ENCODE data around the gene PLK1.
"Not testable (repeated sequence)": the region's sequence is repeated elsewhere in the genome, so short reads cannot be mapped to it uniquely, and the experiment has no call there.

The PLK1 gene

GRCh38 chr16:23678430-23679273 is at the start of gene PLK1:
PLK1 (plus strand) TSS chr16:23678889; CDS start chr16:23678933, 44 bp downstream.
- peak; percentile 63 to 65 for DNase-seq

DNA sequence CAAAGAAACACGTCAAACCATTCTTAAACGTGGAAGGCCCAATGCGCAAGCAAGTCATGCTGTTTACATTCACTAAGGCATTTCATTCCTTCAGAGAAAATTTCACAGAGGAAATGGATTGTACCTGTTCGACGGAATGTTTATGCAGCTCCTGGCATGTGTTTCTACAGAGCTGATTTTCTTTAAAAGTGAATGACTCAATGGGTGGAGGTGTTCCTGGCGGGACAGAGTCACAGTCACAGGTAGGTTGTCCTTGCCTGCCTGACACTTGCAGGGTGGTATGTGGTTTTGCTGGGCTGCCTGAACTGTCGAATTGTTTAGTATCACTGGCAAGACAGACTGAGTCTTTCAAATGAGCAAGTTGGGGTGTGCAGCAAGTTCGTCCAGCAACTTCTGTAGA is 49.2 kb upstream of the PLK1 start:
- DNase-seq: no peak

DNA sequence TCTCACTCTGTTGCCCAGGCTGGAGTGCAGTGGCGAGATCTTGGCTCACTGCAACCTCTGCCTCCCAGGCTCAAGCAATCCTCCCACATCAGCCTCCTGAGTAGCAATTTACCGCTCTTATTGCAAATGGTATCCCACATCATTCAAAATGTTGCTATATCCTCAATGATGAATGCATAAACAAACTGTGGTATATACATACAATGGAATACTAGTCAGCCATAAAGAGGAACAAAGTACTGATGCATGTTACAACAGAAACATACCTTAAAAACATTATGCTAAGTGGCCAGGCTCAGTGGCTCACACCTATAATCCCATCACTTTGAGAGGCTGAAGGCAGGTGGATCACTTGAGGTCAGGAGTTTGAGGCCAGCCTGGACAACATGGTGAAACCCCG is 46.8 kb upstream of the PLK1 start:
- not testable (repeated sequence) for DNase-seq

DNA sequence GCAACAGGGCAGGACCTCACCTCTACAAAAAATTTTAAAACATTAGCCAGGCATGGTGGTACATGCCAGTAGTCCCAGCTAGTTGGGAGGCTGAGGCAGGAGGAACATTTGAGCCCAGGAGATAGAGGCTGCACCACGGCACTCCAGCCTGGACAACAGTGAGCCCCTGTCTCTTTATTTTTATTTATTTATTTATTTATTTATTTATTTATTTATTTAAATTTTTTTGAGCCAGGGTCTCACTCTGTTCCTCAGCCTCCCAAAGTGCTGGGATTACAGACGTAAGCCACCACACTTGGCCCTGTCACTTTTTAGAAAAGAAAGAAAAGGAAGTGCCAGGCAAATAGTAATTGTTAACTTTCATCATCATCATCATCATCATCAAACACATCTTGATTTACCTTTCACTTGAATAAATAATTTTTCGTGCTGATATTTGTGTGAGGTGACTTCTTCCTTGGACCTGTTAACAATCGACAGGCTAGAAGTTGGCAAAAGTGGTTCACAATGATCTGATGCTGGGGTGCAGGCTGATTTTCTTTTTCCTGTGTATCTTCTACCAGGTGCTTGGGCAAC is 44.1 kb upstream of the PLK1 start:
- no peak for DNase-seq

DNA sequence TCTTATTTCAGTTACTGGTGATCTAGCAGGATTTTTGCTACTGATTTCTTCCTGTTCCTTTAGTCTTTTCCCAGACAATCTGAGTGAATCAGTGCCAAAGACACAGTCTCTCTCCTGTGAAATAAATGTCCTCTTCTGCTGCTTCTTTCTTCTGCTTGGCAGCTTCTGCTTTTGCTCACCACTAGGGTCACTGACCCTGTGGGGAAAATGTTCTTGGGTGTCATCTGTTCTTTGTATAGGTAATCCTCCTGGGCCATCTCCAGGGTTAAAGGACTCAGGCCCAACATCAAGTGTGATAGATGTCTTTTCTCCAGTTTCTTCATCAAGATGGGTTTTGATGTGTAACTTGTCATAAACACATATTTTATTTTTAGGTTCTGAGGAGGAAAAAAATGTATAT is 42.7 kb upstream of the PLK1 start:
- DNase-seq: peak; percentile 0 to 4

DNA sequence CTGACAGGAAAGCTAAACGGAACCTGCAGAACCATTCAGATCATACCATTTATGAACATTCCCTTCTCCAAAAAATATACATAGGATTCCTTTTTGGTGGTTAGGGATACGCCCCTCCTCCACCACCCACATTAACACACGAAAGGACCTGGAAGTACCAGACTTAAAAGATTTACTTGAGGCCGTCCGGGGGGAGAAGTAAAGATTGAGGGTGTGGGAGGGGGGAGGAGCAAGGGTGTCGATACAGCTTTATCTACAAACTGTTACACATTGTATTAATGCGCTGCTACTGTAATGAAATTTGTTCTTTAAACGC is 38.1 kb upstream of the PLK1 start:
- DNase-seq: no peak

DNA sequence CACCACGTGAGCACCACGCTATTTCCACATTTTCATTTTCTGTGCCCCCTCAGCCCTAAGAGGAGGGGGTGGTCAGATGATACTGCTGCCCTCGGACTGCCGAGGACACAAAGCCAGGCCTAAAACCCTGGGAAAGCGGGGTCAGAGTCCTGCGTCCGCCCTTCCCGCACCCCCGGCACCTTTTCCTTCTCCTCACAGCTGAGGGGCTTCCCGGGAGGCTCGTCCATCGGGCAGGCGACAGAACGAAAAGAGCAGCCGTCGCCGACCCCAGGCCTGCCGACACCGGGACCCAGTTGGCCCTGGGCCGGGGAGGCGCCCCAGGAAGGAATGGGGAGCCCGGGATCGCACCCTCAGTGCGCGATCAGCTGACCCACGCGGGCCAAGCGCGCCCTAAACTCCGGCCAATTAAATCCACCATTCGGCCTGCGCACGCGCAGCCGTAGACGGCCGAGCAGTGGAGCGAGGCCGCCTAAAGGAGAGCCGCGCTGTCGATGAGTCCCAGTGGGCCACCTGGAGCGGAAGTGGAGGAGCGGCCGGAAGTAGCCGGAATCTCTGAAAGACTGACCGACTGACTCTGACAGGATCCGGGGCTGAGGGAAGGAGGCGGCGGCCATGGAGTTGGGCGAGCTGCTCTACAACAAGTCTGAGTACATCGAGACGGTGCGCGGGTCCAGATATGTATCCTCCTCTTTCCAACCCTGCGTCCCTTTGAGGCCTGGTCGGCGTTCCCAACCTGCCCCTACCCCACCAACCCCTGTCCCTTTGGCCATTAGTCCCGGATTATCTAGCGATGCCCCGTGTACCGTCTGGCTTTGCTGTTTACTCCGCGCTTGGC is 37.5 kb upstream of the PLK1 start, which contains the start of the genes DCTN5 and PALB2:
TSS of gene DCTN5 (plus strand) at position 536 of the 835 bp plus-strand sequence. CDS start at position 613, 77 bp downstream.
TSS of gene PALB2 (minus strand) at position 380 of the 835 bp plus-strand sequence. CDS start at position 227, 153 bp downstream.
- peak; percentile 75 to 82 for DNase-seq

GRCh38 chr16:23642246-23642774 is 36.4 kb upstream of the PLK1 start:
- DNase-seq: no peak

DNA sequence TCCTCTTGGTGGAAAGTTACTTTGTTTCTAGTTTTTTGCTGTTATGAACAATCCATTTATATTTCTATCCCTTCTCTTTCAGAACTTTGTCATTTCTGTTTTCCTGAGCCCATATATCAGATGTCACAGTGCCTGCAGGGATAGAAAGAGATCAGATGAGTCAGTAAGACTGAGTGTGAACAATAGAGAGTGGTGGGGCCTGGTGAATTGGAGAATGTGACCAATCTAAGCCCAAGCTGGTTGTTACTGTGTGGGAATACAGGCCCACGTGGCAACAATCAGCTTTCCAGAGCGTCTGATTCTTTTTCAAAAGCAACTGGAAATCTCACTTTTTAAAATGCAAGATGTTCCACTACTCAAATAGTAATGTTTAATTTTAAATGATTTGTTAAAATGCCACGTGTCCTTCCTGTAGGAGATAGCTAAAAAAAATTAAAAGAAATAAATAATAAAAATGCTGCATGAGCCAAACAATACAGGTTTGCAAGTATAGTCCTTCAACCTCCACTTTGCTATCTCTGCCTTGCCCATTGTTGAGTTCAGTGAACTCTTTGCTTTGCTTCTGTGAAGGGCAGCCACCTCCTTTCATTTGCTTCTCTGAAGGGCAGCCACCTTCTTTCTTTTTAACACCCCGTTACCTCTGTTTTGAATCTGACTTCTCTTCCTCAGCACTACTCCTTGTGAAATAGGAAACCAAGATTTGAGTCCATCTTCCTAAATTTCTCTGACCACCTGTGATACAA is 27.8 kb upstream of the PLK1 start:
- no peak for DNase-seq

DNA sequence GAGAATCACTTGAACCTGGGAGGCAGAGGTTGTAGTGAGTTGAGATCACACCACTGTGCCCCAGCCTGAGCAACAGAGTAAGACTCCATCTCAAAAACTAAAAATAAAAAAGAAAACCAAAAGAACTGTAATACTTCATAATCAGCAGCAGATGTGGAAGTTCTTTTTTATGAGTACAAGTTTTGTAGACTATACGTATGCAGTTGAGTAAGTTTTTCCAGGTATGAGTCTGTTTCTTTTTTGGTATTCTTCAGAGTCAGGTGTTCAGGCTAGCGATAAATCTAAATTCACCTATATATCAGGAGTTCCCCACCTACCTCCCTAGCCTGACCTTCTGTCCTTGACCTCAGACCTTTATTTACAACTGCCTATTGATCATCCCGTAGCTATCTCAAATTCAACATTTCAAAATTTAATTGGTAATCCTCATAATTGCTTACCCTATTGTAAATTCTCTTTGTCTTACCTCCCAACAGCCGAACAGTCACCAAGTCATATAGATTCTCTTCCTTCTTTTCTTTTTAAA is 26.7 kb upstream of the PLK1 start:
- no peak for DNase-seq

DNA sequence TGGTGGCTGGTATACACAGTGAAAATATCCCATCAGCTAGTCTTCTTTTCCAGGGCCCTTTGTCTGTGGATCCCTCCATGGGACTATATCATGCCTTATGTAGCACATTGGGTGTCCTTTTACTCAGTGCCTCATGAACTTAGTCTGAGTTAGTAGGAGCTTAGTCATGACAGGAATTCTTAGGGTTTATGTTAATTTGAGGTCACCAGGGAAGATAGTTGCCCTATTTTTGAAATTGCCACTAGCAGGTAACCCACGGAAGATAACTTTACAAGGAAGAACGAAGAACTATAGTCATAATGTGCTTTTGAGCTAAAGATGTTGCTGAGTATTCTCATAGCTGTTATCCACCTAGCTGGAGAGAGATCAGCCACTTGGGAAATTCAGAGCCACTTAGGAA is 14.8 kb upstream of the PLK1 start:
- no peak for DNase-seq

GRCh38 chr16:23666571-23667354 is 11.9 kb upstream of the PLK1 start:
- DNase-seq: no peak

- no peak for DNase-seq
These were observed 11.4 kb upstream of the PLK1 start for GRCh38 chr16:23667355-23667659.

DNA sequence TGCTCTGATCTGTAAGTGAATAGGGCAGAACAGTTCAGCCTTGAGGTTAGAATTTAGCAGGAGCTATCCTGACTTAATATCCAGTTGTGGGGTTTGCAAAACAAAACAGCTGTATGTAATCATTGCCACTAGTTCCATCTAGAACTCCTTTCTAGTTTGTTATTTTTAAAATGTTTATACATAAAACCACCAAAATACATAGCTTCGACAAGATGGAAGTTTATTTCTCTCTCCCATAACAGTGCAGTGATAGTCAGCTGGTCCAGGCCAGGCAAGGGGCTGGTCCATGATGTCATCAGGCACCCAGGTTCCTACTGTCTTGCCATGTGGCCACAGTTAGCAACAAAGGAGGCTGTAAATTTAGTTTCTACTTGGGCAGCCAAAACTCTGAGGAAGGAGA is 10.5 kb upstream of the PLK1 start:
- no peak for DNase-seq

- DNase-seq: no peak
These were observed 9.8 kb upstream of the PLK1 start for GRCh38 chr16:23668873-23669272.

DNA sequence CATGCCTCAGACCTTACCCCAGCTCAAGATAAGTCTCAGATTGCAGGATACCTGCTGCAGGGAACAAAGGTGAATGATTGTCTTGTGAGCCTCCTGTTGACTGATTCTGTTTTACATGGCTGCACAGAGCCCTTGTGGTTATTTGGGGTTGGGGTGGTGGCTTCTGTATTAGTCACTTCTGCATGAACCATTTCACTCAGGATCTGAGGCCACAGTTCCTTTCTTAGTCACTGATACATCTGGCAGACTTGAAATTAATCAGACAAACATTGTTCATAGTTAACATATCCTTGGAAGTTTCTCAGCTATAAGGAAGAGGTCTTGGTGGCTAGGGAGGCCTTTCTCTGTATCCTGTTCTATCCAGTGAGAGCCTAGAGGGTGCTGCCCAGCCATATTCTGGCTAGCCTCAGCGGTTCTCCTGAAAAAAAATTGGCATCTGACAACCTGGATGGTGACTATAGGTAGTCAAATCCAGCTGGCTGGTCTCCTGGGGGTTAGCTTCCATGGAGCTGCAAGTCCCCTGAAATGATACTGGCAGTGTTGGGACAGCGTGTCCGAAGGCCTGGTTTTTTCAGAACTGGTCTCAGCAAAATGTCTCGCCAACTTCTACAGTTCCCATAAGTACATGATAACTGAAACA is 8.4 kb upstream of the PLK1 start:
- DNase-seq: peak; percentile 1 to 2

DNA sequence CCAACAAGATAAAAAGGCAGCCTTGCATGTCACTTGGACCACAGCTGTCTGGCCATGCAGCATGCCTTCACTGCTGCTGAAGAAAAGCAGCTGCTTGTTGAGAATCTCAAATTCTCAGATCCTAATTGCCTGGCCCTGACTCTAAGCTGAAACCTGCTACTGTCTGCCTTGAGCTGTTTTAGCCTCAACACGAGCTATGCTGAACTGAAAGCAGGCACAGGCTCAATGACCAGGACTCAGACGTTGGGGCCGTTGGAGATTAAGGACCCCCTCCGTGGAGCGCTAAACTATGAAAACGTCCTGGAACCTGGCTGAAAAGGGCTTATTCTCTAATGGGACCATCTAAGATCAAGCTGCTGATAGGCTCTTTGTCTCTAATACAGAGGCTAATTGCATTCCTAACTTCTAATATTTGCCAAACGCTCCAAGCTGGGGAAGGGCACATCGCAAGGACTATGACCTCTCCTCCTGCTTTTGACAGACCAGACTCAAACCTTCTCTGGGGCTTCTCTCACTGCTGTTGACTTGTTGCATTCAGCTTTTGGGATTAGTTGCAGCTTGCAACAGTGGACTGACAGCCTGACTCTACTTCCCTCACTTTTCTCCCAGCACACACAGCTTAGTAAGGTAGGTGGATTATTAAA is 4.6 kb upstream of the PLK1 start:
- no peak for DNase-seq

DNA sequence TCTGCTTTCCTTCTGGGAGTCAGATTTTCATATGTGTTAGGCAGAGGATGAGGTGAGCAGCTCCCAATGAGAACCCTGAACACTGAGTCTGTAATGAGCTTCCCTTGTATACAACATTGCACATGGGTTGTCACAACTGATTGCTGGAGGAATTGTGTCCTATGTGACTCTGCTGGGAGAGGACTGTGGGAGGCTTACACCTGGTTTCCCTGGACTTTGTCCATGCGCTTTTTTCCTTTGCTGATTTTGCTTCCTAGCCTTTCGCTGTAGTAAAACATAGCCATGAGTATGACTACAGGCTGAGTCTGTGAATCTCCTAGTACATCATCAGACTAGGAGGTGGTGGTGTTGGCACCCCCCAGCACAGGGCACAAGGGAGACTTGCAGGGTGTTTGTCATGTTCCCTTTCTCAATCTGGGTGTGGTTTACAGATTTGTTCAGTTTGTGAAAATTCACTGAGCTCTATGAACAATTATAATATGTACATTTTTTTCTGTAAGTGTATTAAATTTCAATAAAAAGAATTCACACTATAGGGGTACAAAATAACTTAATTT is 1.7 kb upstream of the PLK1 start:
- no peak for DNase-seq

DNA sequence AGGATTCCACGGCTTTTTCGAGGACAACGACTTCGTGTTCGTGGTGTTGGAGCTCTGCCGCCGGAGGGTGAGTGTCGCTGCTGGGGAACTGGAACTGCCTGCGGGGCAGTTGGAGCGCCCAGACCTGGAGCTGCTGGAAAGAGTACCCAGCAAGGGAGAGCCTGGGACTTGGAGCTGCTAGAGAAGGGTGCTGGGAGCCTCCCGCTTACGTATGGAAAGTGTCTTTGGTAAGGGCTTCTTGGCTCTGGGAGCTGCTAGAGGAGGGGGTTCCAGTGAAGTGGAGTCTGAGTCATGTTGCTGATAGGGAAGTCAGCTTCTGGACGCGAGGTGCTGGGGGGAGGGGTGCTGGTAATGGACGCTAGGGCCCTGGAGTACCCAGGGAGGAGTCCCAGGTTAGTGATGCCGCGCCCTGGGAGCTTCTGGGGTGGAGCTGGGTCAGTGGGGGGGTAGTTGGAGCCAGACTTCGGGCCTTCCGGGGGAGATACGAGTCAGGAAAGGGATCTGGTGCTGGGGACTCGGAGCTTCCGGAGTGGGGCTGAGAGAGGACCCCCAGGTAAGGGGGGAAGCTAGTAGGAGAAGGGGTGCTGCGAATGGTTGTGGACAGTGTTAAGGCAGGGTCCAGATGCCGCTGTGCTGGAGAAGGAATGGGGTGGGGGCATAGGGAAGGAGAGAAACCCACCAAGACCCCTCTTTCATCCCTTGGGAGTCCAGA is 741 bp downstream of the PLK1 start:
- peak; percentile 20 to 26 for DNase-seq

DNA sequence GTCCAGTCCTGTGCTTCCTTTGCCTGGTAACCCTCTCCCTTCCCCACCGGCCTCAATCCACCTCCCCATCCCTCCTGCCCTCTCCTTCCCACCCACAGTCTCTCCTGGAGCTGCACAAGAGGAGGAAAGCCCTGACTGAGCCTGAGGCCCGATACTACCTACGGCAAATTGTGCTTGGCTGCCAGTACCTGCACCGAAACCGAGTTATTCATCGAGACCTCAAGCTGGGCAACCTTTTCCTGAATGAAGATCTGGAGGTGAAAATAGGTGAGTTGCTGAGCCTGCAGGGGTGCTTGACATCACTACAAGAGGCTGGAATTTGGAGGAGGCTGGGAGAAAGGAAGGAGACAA is 1.3 kb downstream of the PLK1 start:
- DNase-seq: no peak

All from Kasumi-1 (cell line).